NCI-H524 (cell line): ENCODE results near the gene TASP1.
"Not testable (repeated sequence)": the region's sequence is repeated elsewhere in the genome, so short reads cannot be mapped to it uniquely, and the experiment has no call there.

ENCODE experiments used
- DNase-seq, 2 experiments: peaks; one replicate each; lab custom pipeline; 2025; lab: John Stamatoyannopoulos, UW

The TASP1 gene, protein sequence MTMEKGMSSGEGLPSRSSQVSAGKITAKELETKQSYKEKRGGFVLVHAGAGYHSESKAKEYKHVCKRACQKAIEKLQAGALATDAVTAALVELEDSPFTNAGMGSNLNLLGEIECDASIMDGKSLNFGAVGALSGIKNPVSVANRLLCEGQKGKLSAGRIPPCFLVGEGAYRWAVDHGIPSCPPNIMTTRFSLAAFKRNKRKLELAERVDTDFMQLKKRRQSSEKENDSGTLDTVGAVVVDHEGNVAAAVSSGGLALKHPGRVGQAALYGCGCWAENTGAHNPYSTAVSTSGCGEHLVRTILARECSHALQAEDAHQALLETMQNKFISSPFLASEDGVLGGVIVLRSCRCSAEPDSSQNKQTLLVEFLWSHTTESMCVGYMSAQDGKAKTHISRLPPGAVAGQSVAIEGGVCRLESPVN

DNA sequence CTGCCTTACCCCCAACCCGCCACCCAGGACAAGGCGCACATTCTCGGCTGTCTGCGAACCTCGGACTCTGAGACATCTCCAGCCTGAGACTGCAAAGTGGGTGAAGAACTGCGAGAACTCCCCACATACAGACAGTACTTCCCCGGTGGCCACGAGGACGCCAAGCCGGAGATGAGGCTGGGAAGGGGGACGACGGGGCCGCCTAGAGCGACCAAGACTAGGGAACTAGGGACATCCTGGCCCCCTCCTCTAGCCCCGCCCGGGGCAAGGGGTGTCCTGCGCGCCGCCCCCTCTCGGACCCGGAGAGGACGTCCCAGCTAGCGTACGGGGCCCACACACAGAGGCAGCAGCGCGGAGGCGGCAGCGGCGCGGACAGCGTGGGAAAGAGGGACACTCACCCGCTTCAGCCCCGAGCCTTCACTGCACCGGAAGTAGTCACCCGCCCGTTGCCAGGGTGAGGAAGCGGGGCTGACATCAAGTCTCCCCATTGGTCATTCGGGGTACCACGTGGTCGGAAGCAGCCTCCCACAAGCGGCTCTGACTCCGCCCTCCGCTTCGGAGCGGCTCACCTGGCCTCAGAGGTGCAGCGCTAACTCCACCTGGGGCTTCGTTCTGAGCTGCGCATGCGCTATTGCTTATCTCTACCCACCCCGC lies at the start of gene TASP1:
Gene TASP1, minus strand, starts transcription at position 437 of the 654 bp plus-strand sequence. CDS start 8,854 bp downstream, outside the sequence.
- peak; percentile 97 to 98 for DNase-seq

DNA sequence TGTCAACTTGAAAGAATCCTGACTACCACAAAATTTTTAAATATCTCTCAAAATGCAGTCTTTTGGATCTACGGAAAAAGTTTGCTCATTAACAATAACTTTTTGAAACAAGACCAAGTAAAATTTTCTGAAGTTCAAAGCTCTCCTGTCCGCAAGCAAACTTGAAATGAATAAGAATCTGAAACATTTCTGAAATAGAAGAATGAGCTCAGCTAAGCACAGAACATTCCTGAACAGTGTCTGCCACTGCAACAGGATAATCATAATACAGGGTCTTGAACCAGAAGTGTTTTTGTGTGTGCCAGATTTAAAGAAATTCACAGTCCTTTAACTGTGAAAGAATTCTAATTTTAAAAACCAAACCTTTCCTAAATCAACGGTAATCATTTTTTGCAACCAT lies 49.1 kb upstream of the TASP1 start:
- no peak for DNase-seq

DNA sequence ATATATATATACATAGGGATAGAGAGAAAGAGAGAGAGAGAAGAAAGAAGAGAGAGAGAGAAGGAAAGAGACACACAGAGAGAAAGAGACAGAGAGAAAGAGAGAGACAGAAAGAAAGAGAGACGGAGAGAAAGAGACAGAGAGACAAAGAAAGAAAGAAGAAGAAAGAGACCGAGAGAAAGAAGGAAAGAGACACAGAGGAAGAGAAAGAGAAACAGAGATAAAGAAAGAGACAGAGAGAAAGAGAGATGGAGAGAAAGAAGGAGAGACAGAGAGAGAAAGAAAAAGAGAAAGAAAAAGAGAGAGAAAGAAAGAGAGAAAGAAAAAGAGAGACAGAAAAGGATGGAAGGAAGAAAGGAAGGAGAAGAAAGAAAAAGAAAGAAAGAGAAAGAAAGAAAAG lies 46.9 kb upstream of the TASP1 start:
- DNase-seq = no peak

DNA sequence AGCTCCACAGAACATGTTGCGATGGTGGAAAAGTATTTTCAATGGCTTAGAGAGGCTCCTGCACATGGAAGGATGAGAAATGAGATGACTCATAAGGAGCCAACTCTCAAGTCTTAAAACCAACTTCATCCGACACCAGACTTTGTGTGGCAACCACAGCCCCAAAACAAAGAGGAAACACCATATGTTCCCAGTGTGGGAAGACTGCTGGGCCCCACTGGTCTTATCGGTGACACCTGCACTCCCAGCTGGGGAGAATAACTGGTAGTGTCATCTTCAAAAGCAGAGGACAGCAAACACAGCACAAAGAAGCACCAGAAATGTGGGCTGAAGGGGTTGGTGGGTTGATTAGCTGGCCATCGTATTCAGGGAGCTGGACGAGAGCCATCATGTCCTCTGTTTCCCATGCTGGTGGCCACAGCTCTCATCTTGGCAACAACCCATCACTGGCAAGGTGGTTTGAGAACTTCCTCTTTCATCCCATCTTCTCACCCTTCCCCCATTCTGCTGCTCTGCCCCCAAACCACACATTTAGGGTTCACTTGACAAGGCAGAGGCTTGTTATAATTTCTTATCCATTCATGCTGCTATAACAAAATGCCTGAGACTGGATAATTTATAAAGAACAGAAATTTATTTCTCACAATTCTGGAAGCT lies 46.0 kb upstream of the TASP1 start:
- peak; percentile 5 to 65 for DNase-seq

DNA sequence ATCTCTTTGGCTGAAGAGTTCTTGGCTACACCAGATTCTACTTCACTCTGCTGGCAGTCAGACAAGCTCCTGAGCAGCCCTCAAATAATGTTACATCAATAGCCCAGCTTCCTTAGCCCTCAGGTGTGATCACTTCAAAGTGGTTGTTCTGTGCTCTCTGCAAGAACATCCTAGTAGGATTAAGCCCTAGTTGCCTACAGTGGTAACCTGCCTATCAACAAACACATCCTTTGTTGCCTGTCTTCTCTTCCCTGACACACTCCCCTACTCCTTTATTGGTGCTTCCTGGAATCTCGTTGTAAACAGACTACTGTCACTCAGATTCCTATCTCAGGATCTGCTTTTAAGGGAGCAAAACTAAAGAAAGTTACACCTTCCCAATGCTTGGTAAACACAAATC lies 45.1 kb upstream of the TASP1 start:
- DNase-seq = no peak

DNA sequence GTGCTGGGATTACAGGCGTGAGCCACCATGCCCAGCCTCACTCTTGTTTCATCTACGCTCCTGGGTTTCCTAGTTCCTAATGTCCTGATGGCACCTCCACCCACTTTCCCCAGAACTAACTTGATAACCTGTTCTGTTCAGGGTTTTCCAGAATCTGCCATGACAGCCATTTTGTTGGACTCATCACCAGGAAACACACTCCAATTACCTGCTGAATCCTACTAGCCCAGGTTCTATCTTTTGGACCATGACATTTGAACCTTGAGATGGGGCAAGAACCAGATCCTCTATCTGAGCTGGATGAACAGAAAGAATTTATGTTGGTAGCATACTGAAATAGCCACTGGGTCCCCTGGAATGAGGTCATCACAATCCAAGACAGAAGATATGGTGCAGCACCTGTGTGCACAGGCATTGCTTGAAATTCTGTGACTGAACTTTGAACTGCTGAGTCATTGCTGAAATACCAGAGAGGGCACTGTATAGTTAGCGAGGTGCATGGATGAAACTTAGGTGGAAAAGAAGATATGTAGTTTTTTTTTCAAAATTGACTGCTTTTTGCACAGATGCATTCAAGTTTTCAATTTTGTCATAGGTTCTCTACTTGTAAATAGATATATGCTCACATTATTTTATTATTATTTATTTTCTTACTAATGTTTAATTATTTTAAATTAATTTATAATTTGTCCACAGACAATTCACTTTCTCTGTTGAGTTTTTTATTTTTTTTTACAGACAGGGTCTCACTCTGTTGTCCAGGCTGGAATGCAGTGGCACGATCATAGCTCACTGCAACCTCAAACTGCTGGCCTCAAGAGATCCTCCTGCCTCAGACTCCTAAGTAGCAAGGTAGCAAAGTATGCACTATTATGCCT lies 42.8 kb upstream of the TASP1 start:
- DNase-seq = no peak

DNA sequence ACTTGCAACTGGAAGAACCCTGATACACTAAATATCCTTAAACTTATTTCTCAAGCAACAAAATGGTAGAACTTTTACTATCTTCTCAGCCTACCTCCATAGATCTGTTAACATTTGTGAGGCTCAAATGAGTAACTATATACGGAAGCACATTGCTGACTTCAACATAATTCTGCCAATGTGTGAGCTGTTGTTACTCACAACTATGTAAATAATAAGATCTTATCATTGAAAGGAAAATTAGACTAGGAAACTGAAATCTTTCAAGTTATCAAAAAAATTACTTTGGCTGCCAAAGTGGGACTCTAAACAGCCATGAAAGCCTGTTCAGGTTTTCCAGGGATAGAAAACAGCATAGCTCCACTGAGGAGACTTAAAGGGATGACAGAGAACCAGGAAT lies 40.2 kb upstream of the TASP1 start:
- DNase-seq = no peak

DNA sequence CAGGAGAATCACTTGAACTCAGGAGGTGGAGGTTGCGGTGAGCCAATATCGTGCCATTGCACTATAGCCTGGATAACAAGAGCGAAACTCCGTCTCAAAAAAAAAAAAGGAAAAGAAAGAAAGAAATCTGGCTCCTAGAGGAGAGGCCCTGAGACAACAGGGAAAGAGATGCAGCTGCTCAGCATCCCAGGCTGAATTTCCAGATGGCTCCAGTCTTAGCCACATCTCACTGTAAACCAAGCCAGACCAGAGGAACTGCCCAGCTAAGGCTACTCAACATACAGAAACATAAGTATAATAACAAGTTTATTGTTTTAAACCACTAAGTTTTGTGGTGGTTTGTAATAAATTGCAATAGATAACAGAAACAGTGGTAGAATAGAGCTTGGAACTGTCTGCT lies 38.5 kb upstream of the TASP1 start:
- no peak for DNase-seq

DNA sequence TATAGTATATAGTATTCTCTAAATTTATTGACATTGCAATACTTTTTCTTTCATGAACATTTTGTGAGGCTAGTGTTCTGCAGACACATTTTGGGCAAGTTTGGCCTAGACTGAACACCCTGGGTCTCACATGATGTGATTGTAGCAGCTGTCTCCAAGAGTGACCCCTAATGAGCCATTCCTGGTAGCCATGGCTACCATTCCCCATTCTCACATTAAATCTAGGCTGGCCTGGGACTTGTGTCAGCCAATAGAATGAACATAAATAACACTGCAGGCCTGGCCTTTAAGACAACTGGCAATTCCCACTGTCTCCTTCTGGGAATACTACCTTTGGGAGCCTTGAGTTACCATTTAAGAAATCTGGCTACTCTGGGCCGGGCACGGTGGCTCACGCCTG lies 38.0 kb upstream of the TASP1 start:
- DNase-seq = no peak

DNA sequence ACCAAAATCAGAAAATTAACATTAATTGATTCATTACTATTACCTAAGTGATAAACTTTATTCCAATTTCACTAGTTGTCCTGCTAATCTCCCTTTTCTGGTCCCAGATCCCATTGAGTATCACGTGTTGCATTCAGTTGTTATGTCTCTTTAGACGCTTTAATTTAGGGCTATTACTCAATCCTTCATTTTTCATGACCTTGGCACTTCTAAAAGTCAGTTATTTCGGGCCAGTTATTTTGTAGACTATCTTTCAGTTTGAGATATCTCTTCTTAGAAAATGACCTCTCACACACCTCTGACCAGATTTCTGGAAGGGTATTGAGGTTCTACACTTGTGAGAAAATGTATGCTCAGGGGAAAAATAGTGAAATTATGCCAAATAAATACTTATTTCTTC lies 34.0 kb upstream of the TASP1 start:
- no peak for DNase-seq

DNA sequence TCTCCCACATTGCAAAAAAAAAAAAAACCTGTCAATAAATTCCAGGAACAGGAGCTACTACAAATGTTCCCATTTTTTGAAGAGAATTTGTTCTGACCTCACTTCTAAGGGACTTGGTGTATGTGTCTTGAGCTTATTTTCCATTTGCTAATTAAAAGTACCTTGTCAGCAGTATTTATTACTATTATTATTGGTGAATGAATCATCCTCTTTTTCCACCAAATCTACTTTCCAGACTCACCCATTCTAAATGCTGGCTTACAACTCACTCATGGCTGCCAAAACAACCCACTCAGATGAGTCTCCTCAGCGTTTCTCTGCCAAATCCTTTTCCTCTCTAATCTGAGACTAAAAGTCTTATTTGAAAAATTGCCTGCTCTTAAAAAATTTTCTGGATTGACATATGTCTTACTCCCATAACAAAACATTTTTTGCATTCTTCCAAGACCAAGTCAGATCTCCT lies 33.2 kb upstream of the TASP1 start:
- DNase-seq = no peak

DNA sequence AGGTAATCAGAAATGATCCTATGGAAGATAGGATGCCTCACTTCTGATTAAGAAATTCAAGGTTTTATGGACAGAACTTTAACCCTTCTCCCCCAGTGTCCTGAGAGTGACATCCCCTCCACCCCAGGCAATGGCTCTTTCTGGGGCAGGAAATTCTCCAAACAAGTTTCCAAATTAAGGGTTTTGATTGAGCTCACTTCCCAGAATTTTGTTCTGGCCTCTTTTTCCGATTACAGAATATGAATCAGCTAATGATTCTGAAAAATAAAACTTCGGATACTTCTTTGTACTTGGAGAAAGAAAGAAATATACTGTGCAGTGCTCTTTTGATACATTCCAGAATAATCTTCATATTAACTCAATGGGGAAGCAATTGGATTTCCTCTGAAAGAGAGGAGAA lies 32.8 kb upstream of the TASP1 start:
- no peak for DNase-seq

DNA sequence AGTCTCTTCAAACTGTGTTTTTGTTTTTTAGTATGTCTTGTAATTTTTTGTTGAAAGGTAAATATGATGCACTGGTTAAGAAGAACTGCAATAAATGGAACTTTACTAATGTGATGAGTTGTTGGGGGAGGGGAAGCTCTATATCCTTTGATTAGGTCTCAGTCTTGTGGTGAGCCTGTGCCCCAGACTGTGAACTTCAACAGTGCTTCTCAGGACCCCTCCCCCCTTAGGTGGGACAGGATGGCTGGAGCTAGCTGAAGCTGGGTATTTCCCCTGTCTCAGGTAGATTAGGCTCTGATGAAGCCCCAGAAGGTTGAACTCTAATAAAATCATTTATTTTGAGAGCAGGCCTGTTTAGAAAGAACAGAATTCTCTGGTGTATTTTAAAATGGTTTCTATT lies 31.4 kb upstream of the TASP1 start:
- DNase-seq = no peak

DNA sequence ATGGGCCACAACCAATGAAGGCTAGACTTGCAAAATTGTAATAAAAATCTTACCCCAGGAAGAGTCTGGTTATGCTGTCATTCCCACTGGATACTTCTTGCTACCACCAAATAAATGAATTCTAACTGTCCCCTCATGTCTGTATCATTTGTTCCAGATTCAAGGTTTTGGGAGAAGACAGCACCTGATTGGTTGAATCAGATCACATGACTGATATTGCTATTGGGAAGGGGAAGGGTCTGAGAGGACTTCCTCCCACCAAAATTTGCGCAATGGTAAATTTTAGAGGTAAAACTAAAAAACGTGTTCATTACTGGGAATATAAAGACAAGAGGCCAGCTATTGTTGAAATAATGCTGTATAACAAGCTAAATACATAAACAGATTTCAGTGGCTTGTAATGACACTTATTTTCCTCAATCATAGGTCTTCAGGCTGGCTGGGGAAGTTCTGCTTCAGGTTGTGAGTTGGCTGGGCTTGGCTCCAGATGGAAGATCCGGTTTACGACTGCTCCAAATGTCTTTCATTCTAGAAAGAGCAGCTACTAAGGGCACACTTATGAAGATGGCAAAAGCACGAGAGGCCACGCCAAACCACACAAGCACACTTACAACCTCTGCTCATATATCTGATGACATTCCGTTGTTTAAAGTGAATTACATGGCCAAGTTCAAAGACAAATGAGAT lies 27.1 kb upstream of the TASP1 start:
- no peak for DNase-seq

DNA sequence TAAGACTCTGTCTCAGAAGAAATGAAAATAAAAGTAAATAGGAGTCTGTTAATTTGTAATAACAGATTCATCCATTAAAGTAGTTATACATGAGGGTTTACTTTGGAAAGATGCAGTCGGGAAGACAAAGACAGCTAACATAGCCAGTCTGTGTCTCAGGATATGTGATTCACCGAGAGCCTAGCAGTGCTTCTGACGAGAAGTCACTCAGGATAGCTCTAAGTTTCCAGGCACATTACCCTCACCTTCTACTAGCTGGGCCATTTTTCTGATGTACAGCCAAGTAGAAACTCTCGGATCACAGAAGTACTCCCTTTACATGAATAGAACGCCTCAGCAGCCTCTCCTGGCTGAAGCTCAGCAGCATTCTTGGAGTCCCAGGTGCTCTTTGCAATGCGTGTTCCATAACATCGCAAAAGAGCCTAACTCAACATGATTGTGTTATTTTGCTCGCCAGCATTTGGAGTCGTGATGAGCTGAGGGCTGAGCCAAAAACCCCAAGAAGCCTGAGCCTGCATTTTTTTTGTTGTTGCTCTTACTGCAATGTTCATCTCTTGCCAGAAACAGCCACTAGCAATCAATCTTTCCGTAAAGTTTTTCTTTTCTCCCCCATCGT lies 22.4 kb upstream of the TASP1 start:
- no peak for DNase-seq

DNA sequence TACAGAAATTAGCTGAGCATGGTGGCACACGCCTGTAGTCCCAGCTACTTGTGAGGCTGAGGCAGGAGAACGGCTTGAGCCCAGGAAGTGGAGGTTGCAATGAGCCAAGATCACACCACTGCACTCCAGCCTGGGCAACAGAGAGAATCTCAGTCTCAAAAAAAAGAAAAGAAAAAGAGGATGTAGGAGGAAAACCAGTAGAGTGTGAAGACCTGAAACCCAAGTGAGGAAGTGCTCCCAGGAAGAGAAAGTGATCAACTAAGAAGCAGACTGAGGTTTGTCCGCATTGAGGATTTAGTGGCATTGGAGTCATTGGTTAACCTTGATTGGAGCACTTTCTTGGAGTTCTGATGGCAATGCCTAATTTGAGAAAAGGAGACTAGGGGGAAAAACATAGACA lies 20.6 kb upstream of the TASP1 start:
- DNase-seq = no peak

DNA sequence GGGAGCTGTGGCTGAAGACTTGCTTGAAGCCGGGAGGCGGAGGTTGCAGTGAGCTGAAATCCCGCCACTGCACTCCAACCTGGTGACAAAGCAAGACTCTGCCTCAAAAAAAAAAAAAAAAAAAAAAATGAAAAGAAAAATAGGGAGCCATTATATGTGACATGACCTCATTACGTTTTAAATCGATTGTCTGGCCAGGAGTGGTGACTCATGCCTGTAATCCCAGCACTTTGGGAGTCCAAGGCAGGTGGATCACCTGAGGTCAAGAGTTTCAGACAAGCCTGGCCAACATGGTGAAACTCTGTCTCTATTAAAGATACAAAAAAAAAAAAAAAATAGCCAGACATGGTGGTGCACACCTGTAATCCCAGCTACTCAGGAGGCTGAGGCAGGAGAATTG lies 19.3 kb upstream of the TASP1 start:
- not testable (repeated sequence) for DNase-seq

DNA sequence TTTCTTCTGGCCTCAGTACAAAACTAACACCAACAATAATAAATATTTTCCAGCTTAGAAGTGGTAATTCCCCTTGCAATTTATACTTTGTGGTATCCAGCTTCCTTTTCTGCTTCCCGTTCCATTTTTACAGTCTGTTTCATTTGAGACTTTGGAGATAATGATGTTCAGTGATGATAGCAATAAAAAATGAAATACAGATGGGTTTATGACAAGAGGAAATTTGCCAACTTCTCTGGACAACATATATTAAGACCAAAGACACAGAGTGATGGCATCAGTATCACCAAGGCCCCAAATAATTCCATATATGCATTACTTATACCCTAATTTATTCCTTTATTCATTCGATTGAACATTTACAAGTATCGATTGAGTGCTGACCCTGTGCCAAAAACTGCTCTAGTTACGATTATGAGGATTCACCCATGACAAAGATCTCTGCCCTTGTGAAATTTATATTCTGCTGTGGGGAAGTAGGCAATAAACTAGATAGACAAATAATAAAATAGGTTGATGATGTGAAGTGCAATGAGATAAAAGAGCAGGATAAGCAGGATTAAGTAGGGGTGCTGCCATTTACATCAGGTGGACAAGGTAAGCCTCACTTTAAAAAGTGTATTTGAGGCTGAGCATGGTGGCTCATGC lies 18.1 kb upstream of the TASP1 start:
- DNase-seq = no peak

DNA sequence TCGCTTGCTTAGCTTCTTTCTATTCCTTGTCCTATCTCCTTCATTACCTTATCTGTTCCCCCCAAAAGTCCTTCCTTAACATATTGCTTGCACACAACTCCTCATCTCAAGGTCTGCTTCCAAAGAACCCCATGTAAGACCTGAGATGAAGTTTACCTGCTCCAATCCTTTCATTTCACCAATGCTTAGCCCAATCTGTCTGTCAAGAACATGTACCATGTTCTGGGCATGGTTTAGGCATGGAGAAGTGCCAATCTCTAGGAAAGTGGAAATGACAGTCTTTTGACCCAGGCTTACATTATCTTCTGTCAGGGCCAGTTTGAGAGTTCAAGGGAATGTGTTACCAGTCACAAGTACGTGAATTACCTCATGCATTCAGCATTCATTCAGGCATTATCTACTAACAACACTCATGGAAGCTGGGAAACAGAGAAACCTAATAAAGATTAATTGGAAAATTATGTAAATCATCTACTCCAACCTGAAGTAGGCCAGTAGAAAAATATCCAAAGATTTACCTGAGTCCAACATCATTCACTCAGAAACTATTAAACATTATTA lies 15.8 kb upstream of the TASP1 start:
- no peak for DNase-seq

DNA sequence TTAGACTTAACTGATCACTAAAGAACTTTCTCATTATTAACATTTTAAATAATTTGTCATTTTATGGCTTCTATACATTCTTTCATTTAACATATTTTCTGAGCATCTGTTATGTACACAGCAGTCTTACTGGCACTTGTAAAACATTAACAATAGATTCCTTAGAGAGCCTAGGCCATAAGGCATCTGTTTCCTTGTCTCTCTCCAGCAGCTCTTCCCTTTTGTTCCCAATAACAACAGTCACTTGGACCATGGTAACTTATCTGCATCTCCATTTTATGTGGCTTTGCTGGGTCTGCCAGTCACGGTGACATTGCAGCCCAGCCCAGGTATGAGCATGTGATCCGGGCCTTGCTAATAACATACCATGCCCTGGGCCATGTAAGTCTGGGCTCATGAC lies 11.7 kb upstream of the TASP1 start:
- no peak for DNase-seq
